ENCODE measurements around the gene LDLR. TPM values are rescaled to one million over a fixed set of nuclear protein-coding genes. Genes with fewer than 3 reads are reported as not detected.

Gene LDLR
- total and polyA plus RNA-seq, 3 donors from 2014 or later: 12.5 to 20.1 (median 19.0) TPM

DNA sequence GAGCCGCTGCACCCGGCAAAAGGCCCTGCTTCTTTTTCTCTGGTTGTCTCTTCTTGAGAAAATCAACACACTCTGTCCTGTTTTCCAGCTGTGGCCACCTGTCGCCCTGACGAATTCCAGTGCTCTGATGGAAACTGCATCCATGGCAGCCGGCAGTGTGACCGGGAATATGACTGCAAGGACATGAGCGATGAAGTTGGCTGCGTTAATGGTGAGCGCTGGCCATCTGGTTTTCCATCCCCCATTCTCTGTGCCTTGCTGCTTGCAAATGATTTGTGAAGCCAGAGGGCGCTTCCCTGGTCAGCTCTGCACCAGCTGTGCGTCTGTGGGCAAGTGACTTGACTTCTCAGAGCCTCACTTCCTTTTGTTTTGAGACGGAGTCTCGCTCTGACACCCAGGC is 17.2 kb downstream of the LDLR start:
- WGBS, 2 donors: 75 to 81% methylated on average over 13 of the region's 13 CpGs
- DNase-seq: no peak
- no peaks in the 10 kb centered on the region for H3K9me3 ChIP-seq
- intact Hi-C loops (cut with DNase I; ENCODE audit: low total_unique reads): no loop called here
- no peaks in the 10 kb centered on the region for H3K36me3 ChIP-seq (ENCODE audit: low read depth, missing control alignments)
- H3K4me1 ChIP-seq: no peaks in the 10 kb centered on the region
- H3K4me3 ChIP-seq: no peak overlapping the region
- H3K27ac ChIP-seq: no peak overlapping the region
- no peak for TF ChIP-seq POLR2A (IDR thresholded peaks at IDR 0.05)
- TF ChIP-seq, protein P1, sequence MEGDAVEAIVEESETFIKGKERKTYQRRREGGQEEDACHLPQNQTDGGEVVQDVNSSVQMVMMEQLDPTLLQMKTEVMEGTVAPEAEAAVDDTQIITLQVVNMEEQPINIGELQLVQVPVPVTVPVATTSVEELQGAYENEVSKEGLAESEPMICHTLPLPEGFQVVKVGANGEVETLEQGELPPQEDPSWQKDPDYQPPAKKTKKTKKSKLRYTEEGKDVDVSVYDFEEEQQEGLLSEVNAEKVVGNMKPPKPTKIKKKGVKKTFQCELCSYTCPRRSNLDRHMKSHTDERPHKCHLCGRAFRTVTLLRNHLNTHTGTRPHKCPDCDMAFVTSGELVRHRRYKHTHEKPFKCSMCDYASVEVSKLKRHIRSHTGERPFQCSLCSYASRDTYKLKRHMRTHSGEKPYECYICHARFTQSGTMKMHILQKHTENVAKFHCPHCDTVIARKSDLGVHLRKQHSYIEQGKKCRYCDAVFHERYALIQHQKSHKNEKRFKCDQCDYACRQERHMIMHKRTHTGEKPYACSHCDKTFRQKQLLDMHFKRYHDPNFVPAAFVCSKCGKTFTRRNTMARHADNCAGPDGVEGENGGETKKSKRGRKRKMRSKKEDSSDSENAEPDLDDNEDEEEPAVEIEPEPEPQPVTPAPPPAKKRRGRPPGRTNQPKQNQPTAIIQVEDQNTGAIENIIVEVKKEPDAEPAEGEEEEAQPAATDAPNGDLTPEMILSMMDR (IDR thresholded peaks at IDR 0.05): no peak
- no peaks in the 10 kb centered on the region for H3K27me3 ChIP-seq

DNA sequence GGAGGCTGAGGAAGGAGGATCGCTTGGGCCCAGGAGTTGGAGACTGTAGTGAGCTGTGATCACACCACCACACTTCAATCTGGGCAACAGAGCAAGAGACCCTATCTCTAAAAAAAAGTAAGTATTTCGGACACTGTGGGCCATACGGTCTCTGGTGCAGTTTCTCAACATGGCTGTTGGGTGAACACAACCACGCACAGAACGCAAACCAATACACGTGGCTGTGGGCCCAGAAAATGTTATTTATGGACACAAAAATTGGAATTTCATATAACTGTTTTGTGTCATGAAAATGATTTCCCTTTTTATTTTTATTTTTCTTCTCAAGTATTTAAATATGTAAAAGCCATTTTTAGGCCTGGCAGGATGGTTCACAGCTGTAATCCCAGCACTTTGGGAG is 19.5 kb downstream of the LDLR start:
- no peaks in the 10 kb centered on the region for H3K36me3 ChIP-seq (ENCODE audit: low read depth, missing control alignments)
- H3K9me3 ChIP-seq: no peaks in the 10 kb centered on the region
- intact Hi-C loops (cut with DNase I; ENCODE audit: low total_unique reads): no loop called here
- no peak for TF ChIP-seq POLR2A (IDR thresholded peaks at IDR 0.05)
- TF ChIP-seq, protein P1 (IDR thresholded peaks at IDR 0.05): no peak
- H3K27ac ChIP-seq: no peak overlapping the region
- H3K4me3 ChIP-seq: no peak overlapping the region
- H3K27me3 ChIP-seq: no peaks in the 10 kb centered on the region
- no peaks in the 10 kb centered on the region for H3K4me1 ChIP-seq
- 87 to 93% methylated on average over 6 of the region's 6 CpGs for WGBS, 2 donors
- DNase-seq: no peak

DNA sequence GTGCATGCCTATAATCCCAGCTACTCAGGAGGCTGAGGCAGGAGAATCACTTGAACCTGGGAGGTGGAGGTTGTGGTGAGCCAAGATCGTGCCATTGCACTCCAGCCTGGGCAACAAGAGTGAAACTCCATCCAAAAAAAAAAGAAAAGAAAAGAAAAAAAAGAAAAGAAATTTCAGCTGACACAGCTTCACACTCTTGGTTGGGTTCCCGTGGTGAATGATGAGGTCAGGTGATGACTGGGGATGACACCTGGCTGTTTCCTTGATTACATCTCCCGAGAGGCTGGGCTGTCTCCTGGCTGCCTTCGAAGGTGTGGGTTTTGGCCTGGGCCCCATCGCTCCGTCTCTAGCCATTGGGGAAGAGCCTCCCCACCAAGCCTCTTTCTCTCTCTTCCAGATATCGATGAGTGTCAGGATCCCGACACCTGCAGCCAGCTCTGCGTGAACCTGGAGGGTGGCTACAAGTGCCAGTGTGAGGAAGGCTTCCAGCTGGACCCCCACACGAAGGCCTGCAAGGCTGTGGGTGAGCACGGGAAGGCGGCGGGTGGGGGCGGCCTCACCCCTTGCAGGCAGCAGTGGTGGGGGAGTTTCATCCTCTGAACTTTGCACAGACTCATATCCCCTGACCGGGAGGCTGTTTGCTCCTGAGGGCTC is 22.0 kb downstream of the LDLR start:
- Histone ChIP-seq H3K27ac (no peak overlapping the region), H3K4me3 (no peak overlapping the region), H3K27me3 (no peaks in the 10 kb centered on the region), H3K4me1 (no peaks in the 10 kb centered on the region), H3K9me3 (no peaks in the 10 kb centered on the region), H3K36me3 (ENCODE audit: low read depth, missing control alignments) (no peaks in the 10 kb centered on the region)
- DNase-seq: no peak
- 90 to 93% methylated on average over 15 of the region's 15 CpGs for WGBS, 2 donors
- intact Hi-C loops (cut with DNase I; ENCODE audit: low total_unique reads): loop anchor here (10.0 kb wide), 1 partner anchor 76 kb away; no protein-coding TSS in a partner anchor
- TF ChIP-seq, protein P1 (IDR thresholded peaks at IDR 0.05): no peak
- TF ChIP-seq POLR2A (IDR thresholded peaks at IDR 0.05): no peak

DNA sequence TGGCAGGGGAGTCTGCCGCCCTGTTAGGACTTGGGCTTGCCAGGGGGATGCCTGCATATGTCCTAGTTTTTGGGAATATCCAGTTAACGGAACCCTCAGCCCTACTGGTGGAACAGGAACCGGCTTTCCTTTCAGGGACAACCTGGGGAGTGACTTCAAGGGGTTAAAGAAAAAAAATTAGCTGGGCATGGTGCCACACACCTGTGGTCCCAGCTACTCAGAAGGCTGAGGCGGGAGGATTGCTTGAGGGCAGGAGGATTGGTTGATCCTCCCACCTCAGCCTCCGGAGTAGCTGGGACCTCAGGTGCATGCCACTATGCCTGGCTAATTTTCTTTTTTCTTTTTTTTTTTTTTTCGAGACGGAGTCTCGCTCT is 22.5 kb downstream of the LDLR start:
- no peak for DNase-seq
- WGBS, 2 donors: 84% methylated on average over 8 of the region's 8 CpGs
- H3K4me3 ChIP-seq: no peak overlapping the region
- no peaks in the 10 kb centered on the region for H3K27me3 ChIP-seq
- H3K27ac ChIP-seq: no peak overlapping the region
- no peaks in the 10 kb centered on the region for H3K9me3 ChIP-seq
- TF ChIP-seq, protein P1 (IDR thresholded peaks at IDR 0.05): no peak
- TF ChIP-seq POLR2A (IDR thresholded peaks at IDR 0.05): no peak
- intact Hi-C loops (cut with DNase I; ENCODE audit: low total_unique reads): loop anchor here (10.0 kb wide), 1 partner anchor 77 kb away; no protein-coding TSS in a partner anchor
- H3K4me1 ChIP-seq: no peaks in the 10 kb centered on the region
- no peaks in the 10 kb centered on the region for H3K36me3 ChIP-seq (ENCODE audit: low read depth, missing control alignments)

- TF ChIP-seq, protein P1 (IDR thresholded peaks at IDR 0.05): no peak
- TF ChIP-seq POLR2A (IDR thresholded peaks at IDR 0.05): no peak
- Histone ChIP-seq H3K4me3 (no peak overlapping the region), H3K4me1 (no peaks in the 10 kb centered on the region), H3K36me3 (ENCODE audit: low read depth, missing control alignments) (no peaks in the 10 kb centered on the region), H3K27me3 (no peaks in the 10 kb centered on the region), H3K27ac (no peak overlapping the region), H3K9me3 (no peaks in the 10 kb centered on the region)
- intact Hi-C loops (cut with DNase I; ENCODE audit: low total_unique reads): loop anchor here (10.0 kb wide), 1 partner anchor 78 kb away; no protein-coding TSS in a partner anchor
- no peak for DNase-seq
- 94% methylated on average over 27 of the region's 27 CpGs for WGBS, 2 donors
Measured at GRCh38 chr19:11113140-11113708, 24.0 kb downstream of the LDLR start.
